Mesendoderm (in vitro differentiated cells): ENCODE results near the gene TTC33.

Experiments used
- DNase-seq: peaks from one replicate; pipeline ENCODE4 v3.0.0; 2013
- H2AK5ac ChIP-seq: 2 replicates; pipeline ENCODE4 v1.6.1; 2013; ENCODE audit warnings: low read length, inconsistent platforms
- H2BK120ac ChIP-seq: 2 replicates; pipeline ENCODE4 v1.6.1; 2013; ENCODE audit warnings: low read depth, mild to moderate bottlenecking, low read length, moderate library complexity, mixed read lengths
- H2BK15ac ChIP-seq: replicated peaks from 2 replicates; pipeline ENCODE4 v1.6.1; 2013; ENCODE audit warnings: low read depth, mild to moderate bottlenecking, moderate library complexity
- H2BK5ac ChIP-seq: 2 replicates; pipeline ENCODE4 v1.6.1; 2013; ENCODE audit warnings: low read length, inconsistent platforms
- H3K18ac ChIP-seq: 2 replicates; pipeline ENCODE4 v1.6.1; 2013; ENCODE audit warnings: mild to moderate bottlenecking, low read length, mixed read lengths
- H3K23ac ChIP-seq: one replicate; pipeline ENCODE4 v1.6.1; 2013; ENCODE audit warnings: low read length
- H3K27ac ChIP-seq: 2 replicates; pipeline ENCODE4 v1.5.1; 2013; ENCODE audit warnings: low read depth, mild to moderate bottlenecking, inconsistent platforms, low read length, moderate library complexity
- H3K27me3 ChIP-seq: 2 replicates; pipeline ENCODE4 v1.6.1; 2013; ENCODE audit warnings: low read length, control low read depth, mild to moderate bottlenecking, inconsistent platforms; ENCODE audit not compliant: insufficient read depth, poor library complexity
- H3K36me3 ChIP-seq: 2 replicates; pipeline ENCODE4 v1.6.1; 2013; ENCODE audit warnings: low read length, inconsistent platforms; ENCODE audit not compliant: control insufficient read depth, insufficient read depth
- H3K4ac ChIP-seq: one replicate; pipeline ENCODE4 v1.6.1; 2013; ENCODE audit warnings: low read depth, mild to moderate bottlenecking, low read length, moderate library complexity
- H3K4me1 ChIP-seq: 2 replicates; pipeline ENCODE4 v1.6.1; 2013; ENCODE audit warnings: low read depth, low read length, inconsistent platforms; ENCODE audit not compliant: control insufficient read depth
- H3K4me2 ChIP-seq: 2 replicates; pipeline ENCODE4 v1.6.1; 2013; ENCODE audit warnings: low read length
- H3K4me3 ChIP-seq: 2 replicates; pipeline ENCODE4 v1.5.1; 2013; ENCODE audit warnings: mild to moderate bottlenecking, low read length
- H3K56ac ChIP-seq: one replicate; pipeline ENCODE4 v1.6.1; 2013; ENCODE audit warnings: low read length
- H3K79me1 ChIP-seq: 2 replicates; pipeline ENCODE4 v1.6.1; 2013; ENCODE audit warnings: low read length, inconsistent platforms
- H3K79me2 ChIP-seq: 2 replicates; pipeline ENCODE4 v1.6.1; 2013; ENCODE audit warnings: mild to moderate bottlenecking, low read length; ENCODE audit not compliant: control insufficient read depth, insufficient read depth
- H3K9ac ChIP-seq: 2 replicates; pipeline ENCODE4 v1.6.1; 2013; ENCODE audit warnings: low read length, inconsistent platforms
- H4K5ac ChIP-seq: one replicate; pipeline ENCODE4 v1.6.1; 2013; ENCODE audit warnings: low read length
- H4K8ac ChIP-seq: one replicate; pipeline ENCODE4 v1.6.1; 2013; ENCODE audit warnings: low read depth, mild to moderate bottlenecking, control low read depth, low read length, moderate library complexity
- WGBS: extraction: QIAGEN DNeasy Blood & Tissue Kit; methylation state at CpG from one replicate; pipeline ENCODE4 v1.1.7; 2013; ENCODE audit warnings: low lambda C conversion rate, missing lambda C conversion rate; ENCODE audit not compliant: insufficient coverage; ENCODE audit errors: extremely low coverage; 5-methylcytosine and 5-hydroxymethylcytosine counted together

TTC33 gene

DNA sequence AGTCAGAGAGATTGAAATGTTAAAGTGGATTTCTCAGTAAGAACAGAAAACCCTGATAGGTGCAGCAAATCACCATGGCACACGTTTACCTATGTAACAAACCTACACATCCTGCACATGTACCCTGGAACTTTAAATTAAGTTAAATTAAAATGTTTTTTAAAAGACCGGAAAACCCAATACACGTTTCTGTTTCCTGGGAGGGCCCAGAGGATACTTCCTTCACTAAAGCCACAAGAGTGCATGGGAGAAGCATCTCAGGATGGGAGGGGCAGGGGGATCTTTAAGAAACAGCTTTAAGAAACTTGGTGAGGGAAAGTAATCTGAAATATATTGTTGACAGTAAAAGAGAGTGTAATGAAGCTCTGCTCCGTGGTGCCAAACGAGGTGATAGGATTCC lies 240.8 kb downstream of the TTC33 start:
- Histone ChIP-seq H3K4me2 (no peak overlapping the region), H3K27ac (no peak overlapping the region), H3K36me3 (no peaks in the 10 kb centered on the region), H3K4me3 (no peak overlapping the region), H3K18ac (no peak overlapping the region), H2BK120ac (no peak overlapping the region), H4K5ac (no peak overlapping the region), H3K4ac (no peak overlapping the region), H3K79me1 (no peaks in the 10 kb centered on the region), H2AK5ac (no peak overlapping the region), H2BK5ac (no peak overlapping the region), H2BK15ac (no peak overlapping the region), H3K4me1 (no peaks in the 10 kb centered on the region), H3K27me3 (no peaks in the 10 kb centered on the region), H3K9ac (no peak overlapping the region), H3K23ac (no peak overlapping the region), H3K56ac (no peak overlapping the region), H3K79me2 (no peaks in the 10 kb centered on the region), H4K8ac (no peak overlapping the region)
- no CpG with 5 or more reads among the region's 5 CpGs for WGBS
- no peak for DNase-seq

DNA sequence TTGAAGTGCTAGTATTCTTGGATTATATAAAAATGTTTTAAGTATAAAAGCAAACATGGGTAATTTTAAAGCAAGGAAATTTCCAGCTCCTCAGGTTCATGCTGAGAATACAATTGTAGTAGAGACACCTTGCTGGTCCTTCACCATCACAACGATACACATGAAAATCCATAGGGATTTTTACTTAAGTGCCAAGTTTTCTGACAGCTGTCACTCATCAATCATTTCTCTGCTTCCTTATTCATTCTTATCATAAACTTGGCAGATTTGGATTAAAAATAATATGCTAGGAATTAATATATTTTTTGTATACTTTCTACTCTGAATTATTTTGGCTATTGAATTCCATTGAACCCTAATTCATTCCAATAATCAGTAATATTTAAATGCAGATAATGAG lies 244.0 kb downstream of the TTC33 start:
- no peak overlapping the region for H3K9ac ChIP-seq
- H3K79me1 ChIP-seq: no peaks in the 10 kb centered on the region
- H3K23ac ChIP-seq: no peak overlapping the region
- no peak overlapping the region for H2BK15ac ChIP-seq
- no peaks in the 10 kb centered on the region for H3K79me2 ChIP-seq
- H3K27ac ChIP-seq: no peak overlapping the region
- H2AK5ac ChIP-seq: no peak overlapping the region
- no peak for DNase-seq
- H2BK5ac ChIP-seq: no peak overlapping the region
- H3K4ac ChIP-seq: no peak overlapping the region
- no peak overlapping the region for H4K8ac ChIP-seq
- H3K36me3 ChIP-seq: no peaks in the 10 kb centered on the region
- no peak overlapping the region for H3K4me3 ChIP-seq
- no peak overlapping the region for H3K56ac ChIP-seq
- H3K27me3 ChIP-seq: no peaks in the 10 kb centered on the region
- no peak overlapping the region for H3K18ac ChIP-seq
- no peak overlapping the region for H2BK120ac ChIP-seq
- no peak overlapping the region for H3K4me2 ChIP-seq
- no peak overlapping the region for H4K5ac ChIP-seq
- no peaks in the 10 kb centered on the region for H3K4me1 ChIP-seq
- no CpG with 5 or more reads among the region's 1 CpG for WGBS

DNA sequence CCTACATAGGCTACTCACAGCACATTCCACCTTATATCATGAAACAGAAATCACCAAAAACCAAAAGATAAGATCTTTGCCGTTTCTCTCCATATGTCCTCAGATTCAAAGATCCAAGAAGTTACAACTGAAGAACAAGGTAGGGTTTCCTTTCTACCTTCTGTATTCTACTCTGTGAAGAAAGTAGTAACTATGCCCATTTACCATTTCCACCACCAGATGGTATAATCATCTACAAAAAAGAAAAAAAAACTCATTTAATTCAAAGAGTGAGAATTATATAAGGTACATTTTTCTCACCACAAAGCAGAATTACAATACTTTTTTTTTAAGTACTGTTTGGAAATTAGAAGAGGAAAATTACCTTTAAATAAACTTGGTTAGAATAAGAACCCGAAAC lies 248.7 kb downstream of the TTC33 start:
- no peak overlapping the region for H2AK5ac ChIP-seq
- DNase-seq: no peak
- no peak overlapping the region for H4K8ac ChIP-seq
- no peak overlapping the region for H3K56ac ChIP-seq
- H3K4me1 ChIP-seq: no peaks in the 10 kb centered on the region
- H3K4ac ChIP-seq: no peak overlapping the region
- no peak overlapping the region for H3K4me2 ChIP-seq
- H3K36me3 ChIP-seq: no peaks in the 10 kb centered on the region
- H3K23ac ChIP-seq: no peak overlapping the region
- H3K27me3 ChIP-seq: no peaks in the 10 kb centered on the region
- no CpG with 5 or more reads among the region's 2 CpGs for WGBS
- H4K5ac ChIP-seq: no peak overlapping the region
- no peaks in the 10 kb centered on the region for H3K79me2 ChIP-seq
- H2BK5ac ChIP-seq: no peak overlapping the region
- H3K4me3 ChIP-seq: no peak overlapping the region
- H3K79me1 ChIP-seq: no peaks in the 10 kb centered on the region
- H2BK15ac ChIP-seq: no peak overlapping the region
- H3K27ac ChIP-seq: no peak overlapping the region
- no peak overlapping the region for H3K18ac ChIP-seq
- no peak overlapping the region for H2BK120ac ChIP-seq
- no peak overlapping the region for H3K9ac ChIP-seq

DNA sequence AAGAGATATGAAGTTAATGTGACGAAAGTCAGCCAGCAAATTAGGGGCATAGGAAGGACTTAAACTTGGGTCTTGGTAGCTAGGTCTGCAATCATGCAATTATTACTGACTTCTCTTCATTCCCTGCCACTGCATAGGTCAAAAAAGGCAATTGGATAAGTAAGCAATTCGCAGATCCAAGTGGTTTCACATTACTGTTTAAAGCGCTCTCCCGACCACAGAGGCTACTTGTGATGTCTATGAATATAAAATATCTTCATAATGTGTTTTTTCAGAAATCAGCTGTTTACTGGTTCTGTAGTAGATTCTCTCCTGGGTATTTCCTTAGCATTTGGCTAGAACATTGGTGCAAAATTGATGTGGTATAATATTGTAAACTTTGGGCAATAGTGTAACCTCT lies 250.7 kb downstream of the TTC33 start:
- WGBS: no CpG with 5 or more reads among the region's 4 CpGs
- Histone ChIP-seq H3K4ac (no peak overlapping the region), H3K23ac (no peak overlapping the region), H3K79me1 (no peaks in the 10 kb centered on the region), H2BK15ac (no peak overlapping the region), H2BK120ac (no peak overlapping the region), H3K4me3 (no peak overlapping the region), H3K79me2 (no peaks in the 10 kb centered on the region), H2BK5ac (no peak overlapping the region), H3K27ac (no peak overlapping the region), H3K27me3 (no peaks in the 10 kb centered on the region), H4K8ac (no peak overlapping the region), H3K4me2 (no peak overlapping the region), H4K5ac (no peak overlapping the region), H3K9ac (no peak overlapping the region), H3K56ac (no peak overlapping the region), H2AK5ac (no peak overlapping the region), H3K36me3 (no peaks in the 10 kb centered on the region), H3K4me1 (no peaks in the 10 kb centered on the region), H3K18ac (no peak overlapping the region)
- no peak for DNase-seq

DNA sequence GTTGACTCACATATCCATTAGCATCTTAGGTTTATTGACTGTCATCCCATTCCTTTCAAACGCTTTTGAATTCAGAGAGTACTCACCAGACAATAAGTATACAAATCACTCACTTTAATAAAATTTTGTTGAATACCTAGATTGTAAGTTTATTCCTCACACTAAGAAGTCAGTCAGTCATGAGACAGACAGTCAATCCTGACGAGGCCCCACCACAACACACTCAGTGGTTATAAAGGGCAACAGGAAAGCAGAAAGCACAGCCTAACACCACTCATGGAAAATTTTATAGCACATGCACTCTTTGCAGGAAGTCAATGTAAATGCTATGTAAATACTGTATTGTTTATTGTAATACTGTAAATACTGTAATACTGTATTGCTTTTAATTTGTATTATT lies 252.3 kb downstream of the TTC33 start:
- H3K27ac ChIP-seq: no peak overlapping the region
- no peak overlapping the region for H2AK5ac ChIP-seq
- H3K4ac ChIP-seq: no peak overlapping the region
- H3K4me1 ChIP-seq: no peaks in the 10 kb centered on the region
- H3K36me3 ChIP-seq: no peaks in the 10 kb centered on the region
- no peak overlapping the region for H2BK5ac ChIP-seq
- H3K23ac ChIP-seq: no peak overlapping the region
- no peak overlapping the region for H3K4me3 ChIP-seq
- H2BK15ac ChIP-seq: no peak overlapping the region
- no peak overlapping the region for H3K18ac ChIP-seq
- no peak overlapping the region for H4K8ac ChIP-seq
- no CpG with 5 or more reads among the region's 2 CpGs for WGBS
- no peak for DNase-seq
- no peaks in the 10 kb centered on the region for H3K27me3 ChIP-seq
- H3K4me2 ChIP-seq: no peak overlapping the region
- no peaks in the 10 kb centered on the region for H3K79me1 ChIP-seq
- no peak overlapping the region for H3K56ac ChIP-seq
- no peaks in the 10 kb centered on the region for H3K79me2 ChIP-seq
- H4K5ac ChIP-seq: no peak overlapping the region
- H2BK120ac ChIP-seq: no peak overlapping the region
- H3K9ac ChIP-seq: no peak overlapping the region

DNA sequence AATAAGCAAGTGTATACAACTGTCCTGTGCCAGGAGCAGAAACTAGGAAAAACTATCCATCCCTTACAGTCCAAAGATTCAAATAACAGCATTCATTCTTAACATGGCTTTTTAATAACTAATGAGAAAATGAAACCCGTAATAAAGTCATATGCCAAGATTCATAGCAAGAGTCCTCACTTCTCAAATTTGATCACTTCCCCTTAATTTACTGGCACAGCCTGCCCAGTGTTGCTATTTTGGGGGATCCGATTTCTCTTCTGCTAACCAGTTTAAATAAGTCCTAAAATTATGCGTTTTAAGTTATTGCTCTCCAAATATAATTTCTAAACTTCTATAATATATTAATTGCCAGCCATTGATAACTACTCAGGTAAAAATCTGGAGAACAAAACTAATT lies 253.0 kb downstream of the TTC33 start:
- Histone ChIP-seq H3K27ac (no peak overlapping the region), H3K27me3 (no peaks in the 10 kb centered on the region), H3K79me1 (no peaks in the 10 kb centered on the region), H4K8ac (no peak overlapping the region), H3K18ac (no peak overlapping the region), H2BK15ac (no peak overlapping the region), H2BK120ac (no peak overlapping the region), H3K4me1 (no peaks in the 10 kb centered on the region), H2BK5ac (no peak overlapping the region), H3K4me2 (no peak overlapping the region), H3K23ac (no peak overlapping the region), H3K79me2 (no peaks in the 10 kb centered on the region), H3K4me3 (no peak overlapping the region), H4K5ac (no peak overlapping the region), H3K36me3 (no peaks in the 10 kb centered on the region), H3K4ac (no peak overlapping the region), H2AK5ac (no peak overlapping the region), H3K56ac (no peak overlapping the region), H3K9ac (no peak overlapping the region)
- no CpG with 5 or more reads among the region's 3 CpGs for WGBS
- no peak for DNase-seq
